GM10266 (cell line): ENCODE measurements around the gene BARX2.

Experiments
- DNase-seq: peaks from one replicate; pipeline ENCODE4 v3.0.0; 2012; ENCODE audit errors: extremely low spot score
- TF ChIP-seq, protein P1 (sequence below): IDR thresholded peaks from 2 replicates; pipeline ENCODE4 v1.5.1; 2012; ENCODE audit warnings: mild to moderate bottlenecking, low read depth; ENCODE audit not compliant: control insufficient read depth, insufficient read depth; ENCODE audit errors: missing control alignments

Gene BARX2

DNA sequence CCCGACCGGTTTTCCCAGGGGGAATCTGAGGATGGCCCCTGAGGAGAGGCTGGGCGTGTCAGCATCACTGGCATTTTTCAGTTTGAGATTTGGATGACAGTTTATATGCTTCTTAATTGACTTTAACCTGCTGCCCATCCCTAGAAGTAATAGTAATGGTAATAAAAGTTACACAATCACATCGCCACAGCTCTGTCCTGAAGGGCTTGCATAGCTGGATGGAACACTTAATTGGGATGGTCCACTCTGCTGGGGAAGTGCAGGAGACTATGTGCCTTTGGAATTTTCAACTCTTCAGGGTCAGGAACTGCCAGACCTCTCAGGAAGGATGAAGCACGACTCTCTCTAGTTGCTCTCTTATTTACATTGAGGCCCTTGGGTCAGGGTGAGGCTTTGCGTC is 16.2 kb downstream of the BARX2 start:
- TF ChIP-seq, protein P1, sequence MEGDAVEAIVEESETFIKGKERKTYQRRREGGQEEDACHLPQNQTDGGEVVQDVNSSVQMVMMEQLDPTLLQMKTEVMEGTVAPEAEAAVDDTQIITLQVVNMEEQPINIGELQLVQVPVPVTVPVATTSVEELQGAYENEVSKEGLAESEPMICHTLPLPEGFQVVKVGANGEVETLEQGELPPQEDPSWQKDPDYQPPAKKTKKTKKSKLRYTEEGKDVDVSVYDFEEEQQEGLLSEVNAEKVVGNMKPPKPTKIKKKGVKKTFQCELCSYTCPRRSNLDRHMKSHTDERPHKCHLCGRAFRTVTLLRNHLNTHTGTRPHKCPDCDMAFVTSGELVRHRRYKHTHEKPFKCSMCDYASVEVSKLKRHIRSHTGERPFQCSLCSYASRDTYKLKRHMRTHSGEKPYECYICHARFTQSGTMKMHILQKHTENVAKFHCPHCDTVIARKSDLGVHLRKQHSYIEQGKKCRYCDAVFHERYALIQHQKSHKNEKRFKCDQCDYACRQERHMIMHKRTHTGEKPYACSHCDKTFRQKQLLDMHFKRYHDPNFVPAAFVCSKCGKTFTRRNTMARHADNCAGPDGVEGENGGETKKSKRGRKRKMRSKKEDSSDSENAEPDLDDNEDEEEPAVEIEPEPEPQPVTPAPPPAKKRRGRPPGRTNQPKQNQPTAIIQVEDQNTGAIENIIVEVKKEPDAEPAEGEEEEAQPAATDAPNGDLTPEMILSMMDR = no peak
- DNase-seq = no peak

DNA sequence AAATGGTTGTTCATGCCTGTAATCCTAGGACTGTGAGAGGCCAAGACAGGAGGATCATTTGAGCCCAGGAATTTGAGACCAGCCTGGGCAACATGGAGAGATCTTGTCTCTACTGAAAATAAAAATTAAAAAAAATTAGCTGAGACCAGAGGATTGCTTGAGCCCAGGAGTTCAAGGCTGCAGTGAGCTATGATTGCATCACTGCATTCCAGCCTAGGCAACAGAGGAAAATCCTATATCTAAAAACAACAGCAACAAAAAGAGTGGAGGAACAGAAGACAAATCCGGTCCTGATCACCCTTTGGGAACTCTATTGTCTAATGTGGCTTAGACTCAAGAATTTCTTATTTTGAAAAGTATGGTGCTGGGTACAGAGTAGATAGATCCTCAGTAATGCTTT is 17.3 kb downstream of the BARX2 start:
- DNase-seq = no peak
- TF ChIP-seq, protein P1 = no peak

DNA sequence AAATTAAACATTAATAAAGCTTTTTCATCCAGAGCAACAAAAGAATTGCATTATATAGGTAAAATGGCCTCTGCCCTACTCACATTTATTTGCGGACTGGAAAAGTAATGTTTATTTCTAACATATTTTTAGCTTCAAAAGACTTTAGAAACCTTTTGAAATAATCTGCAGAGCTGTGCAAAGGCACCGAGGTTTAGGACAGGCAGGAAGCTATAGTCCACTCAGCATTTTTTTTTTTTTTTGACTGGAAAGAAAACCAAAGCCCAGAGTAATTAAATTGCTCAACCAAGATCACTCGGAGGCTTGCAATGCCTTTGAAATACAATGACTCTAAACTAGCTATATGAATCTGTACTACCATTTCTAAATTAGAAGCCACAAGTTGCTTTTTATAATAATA is 19.1 kb downstream of the BARX2 start:
- TF ChIP-seq, protein P1 = no peak
- DNase-seq = no peak

DNA sequence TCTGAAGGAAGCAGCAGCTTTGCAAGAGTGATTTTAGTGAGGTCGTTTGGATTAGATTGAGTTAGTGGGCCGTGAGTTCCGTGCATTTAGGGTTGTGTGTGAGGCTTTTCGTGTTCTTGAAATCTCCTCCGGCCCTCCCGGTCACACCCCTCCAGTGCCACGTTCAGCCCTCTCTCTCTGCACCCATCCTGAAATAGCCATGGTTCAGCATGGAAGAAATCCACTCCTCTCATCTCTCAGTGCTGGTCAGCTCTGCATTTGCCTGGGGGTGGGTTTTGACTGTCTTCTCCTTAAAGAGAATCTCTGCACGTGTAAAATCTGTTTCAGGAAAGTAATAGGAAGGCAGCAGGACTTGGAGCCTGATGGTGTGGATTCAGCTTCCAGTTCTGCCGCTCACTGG is 19.8 kb downstream of the BARX2 start:
- DNase-seq = no peak
- TF ChIP-seq, protein P1 = no peak

DNA sequence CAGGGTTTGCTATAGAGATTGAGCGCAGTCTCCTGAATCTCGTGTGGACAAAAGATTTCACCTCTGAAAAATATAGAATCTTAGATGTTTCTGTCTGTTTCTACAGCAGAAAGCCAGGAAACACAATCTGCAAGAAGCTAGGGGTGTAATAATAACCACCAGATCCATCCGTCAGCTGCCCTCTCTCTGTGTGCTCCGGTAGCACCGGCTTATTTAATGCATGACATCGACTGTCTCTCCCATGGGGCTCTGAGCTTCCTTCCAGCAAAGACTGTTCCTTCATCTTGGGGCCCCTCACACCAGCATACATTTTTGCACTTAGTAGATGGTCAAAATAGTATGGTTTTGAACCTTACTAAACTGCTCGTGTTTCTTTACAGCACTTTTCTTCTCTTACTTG is 20.2 kb downstream of the BARX2 start:
- no peak for DNase-seq
- TF ChIP-seq, protein P1 = no peak

DNA sequence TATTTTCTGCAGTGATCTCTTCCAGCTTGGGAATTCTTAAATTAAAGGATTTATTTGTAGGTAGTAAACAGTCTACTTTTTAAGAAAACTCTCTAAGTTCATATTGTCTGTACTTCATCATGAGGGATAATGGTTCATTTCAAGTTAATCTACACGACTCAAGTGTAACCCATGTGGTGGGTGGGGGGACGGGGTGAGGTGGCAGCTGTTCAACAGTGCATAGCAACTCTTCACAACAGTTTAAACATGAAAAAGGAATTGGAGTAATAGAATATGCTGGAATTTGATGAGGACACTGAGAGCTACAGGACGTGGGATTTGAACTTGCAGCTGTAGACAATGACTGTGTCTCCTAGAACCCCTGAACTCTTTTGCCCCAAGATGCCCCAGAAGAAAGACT is 20.8 kb downstream of the BARX2 start:
- TF ChIP-seq, protein P1 = no peak
- DNase-seq = no peak

DNA sequence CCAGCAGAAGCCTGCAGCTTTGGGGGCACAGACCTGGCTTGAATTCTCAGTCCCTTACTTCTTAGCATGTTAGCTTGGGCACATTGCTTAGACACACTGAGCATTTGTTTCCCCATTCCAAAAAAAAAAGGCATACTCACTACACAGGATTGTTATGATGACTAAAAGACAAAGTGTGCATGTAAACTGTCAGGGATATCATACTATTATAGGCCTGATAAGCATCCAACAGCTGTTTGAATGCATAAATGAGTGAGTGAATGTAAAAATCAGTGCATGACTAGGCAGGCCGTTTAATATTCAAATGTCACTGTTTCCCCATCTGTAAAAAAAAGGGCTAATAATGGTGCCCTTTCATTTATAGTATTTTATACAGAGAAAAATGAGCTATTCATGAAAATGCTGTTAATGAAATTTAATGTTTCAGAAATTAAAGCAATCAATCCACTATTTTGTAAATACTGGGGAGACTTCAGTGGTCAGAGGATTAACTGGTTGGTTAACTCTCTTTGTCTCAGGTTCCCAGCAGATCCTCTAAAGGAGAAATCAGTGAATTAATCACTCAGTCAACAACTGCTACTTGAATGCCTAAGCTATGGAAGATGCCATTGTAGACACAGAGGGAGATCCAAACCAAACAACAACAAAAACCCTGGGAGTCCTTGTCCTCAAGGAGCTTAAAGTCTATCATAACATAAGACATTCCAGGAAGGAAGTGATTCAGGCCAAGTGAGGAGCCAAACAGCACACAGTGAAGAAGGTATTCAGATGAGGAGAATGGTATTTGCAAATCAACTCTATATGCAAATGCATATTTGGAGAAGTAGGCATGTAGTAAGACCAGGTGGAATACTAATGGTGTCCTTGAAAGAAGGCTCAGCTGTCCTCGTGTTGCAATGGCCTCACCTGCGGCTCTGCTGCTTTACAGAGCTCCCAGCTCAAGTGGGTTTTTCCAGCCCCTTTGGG is 26.8 kb downstream of the BARX2 start:
- no peak for DNase-seq
- TF ChIP-seq, protein P1 = no peak
